GM21737 (cell line): ENCODE data around the gene AIRE.
"Not testable (repeated sequence)": the region's sequence is repeated elsewhere in the genome, so short reads cannot be mapped to it uniquely, and the experiment has no call there.

Source experiments
- ATAC-seq: cut with Tn5 transposase; IDR thresholded peaks from one replicate; pipeline ENCODE4 v1.9.1; 2021; ENCODE audit warnings: mild to moderate bottlenecking, moderate library complexity; ENCODE audit not compliant: unreplicated experiment

Gene AIRE

GRCh38 chr21:44265734-44266270 lies 19.9 kb upstream of the AIRE start:
- no peak for ATAC-seq

DNA sequence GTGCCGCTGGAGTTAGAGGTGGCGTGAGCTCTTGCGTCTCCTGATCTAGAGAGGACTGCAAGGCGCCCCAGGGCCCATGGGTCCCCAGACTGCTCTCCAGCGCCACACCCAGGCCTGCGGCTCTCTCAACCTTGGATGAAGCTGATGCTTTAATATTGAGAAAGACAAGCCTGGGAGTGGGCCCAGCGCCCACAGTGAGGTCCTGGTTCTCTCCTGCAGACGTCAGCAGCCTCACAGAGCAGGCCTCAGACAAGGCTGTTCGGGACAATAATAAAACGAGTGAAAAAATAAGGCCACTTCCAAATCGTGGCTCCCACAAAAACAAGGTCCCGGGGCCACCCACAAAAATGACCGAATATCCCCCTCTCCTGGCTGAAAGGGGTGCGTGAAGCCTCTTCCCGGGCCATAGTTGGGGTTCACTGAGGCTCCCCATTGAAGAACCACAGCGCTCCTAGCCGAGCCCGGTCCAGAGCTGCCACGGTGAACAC lies 18.0 kb upstream of the AIRE start:
- ATAC-seq, result no peak

GRCh38 chr21:44269090-44269489 lies 16.6 kb upstream of the AIRE start:
- ATAC-seq, result no peak

DNA sequence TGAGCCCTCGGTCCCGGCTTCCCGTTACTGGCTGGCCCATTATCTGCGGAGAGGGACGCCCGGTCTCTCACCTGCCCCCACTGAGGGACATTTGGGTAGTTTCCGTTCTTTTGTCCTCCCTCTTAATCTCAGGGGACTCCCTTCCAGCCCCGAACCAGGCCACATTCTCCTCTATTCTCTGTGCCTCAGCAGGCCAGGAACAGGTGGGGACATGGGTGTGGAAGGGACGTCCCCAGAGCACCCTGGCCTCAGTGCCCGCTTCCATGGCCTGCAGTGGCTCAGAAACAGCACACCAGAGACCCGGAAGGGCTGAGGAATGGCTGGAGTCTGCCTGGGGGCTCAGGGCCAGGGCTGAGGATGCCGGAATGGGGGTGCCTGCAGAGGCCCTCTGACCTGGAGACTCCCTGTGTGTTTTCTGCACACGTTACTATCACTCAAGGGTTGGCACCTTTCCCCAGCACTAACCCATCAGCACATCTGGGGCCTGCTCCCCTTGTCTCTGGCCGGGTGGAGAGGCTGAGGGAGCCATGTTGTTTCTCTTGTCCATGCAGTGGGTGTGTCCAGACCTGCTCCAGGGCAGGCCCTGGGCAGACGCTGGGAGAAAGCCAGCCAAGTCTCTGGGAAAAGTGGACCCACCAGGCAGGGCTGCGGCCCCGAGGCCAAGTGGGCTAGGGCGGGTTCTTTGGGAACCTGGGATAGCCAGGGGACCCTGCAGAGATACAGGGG lies 14.0 kb upstream of the AIRE start:
- ATAC-seq, result no peak

DNA sequence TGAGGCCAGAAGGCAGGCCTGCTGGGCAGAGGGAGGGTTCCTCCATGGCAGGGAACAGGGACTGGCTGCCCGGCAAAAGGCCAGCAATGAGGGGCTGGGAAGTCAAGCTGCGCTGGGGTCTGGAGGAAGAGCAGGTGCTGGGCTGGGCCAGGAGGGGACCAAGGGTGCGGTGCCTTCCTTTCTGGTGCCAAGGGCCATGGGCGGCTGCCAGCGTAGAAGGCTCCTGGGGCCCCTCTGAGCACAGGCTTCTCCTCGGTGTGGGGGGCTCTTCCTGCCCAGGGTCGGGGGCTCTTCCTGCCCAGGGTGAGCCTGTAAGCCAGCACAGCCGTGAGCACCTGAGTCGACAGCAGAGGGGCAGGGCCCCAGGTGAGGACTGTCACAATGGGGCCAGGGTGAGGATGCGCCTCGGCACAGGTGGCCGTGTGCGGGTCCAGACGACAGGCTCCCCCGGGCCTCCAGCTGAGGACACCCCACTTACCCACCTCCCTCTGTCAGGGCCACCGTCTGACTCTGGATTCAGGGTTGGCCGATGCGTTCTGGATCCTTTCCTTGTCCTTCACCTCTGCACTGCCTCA lies 13.3 kb upstream of the AIRE start:
- ATAC-seq, result no peak

DNA sequence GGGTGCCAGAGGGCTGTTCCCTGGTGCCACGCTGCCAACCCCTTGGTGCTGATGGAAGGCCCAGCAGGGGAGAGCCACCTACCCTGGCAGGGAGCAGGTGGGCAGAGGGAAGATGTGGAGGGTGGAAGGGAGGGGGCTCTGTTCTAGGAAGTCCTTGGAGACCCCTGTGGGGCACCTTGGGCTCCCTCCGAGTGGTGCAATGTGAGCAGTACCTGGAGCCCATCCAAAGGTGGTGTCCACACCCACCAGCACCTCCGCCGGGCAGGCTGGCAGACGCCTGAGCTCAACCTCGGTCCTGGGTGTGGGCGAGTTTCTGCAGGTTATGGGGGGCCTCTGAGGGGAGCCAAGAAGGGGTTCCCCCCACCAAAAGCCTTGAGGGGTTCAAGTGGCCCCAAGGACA lies 12.6 kb upstream of the AIRE start:
- no peak for ATAC-seq

DNA sequence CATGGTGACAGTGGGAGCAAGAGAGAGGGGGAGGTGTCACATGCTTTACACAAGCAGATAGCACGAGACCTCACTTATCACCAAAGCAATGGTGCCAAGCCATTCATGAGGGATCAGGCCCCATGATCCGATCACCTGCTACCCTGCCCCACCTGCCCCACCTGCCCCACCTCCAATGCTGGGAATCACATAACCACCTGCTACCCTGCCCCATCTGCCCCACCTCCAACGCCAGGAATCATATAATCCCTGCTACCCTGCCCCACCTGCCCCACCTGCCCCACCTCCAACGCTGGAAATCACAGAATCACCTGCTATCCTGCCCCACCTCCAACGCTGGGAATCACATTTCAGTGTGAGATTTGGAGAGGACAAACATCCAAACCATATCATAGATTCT lies 10.6 kb upstream of the AIRE start:
- no peak for ATAC-seq

GRCh38 chr21:44279354-44280260 lies 6.1 kb upstream of the AIRE start:
- ATAC-seq, result no peak

DNA sequence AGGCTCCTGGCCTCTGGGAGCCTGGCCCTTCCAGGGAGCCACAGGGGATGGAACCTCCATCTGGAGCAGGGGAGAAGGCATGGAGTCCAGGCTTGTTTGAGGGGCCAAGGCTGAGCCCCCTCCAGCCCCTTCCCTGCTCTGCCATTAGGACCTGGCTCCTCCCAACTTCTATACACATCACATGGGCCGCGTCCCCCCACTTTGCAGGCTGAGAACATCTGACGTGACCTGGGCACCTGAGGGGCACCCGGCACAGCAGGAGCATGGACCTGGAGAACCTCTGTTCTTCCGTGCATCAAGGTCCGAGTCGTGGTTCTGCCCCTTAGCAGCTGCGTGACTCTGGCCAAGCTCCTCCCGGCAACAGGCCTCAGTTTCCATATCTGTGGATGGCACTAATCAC lies 3.9 kb upstream of the AIRE start:
- ATAC-seq, result no peak

- no peak for ATAC-seq
These were observed 3.3 kb upstream of the AIRE start for GRCh38 chr21:44282370-44282769.

DNA sequence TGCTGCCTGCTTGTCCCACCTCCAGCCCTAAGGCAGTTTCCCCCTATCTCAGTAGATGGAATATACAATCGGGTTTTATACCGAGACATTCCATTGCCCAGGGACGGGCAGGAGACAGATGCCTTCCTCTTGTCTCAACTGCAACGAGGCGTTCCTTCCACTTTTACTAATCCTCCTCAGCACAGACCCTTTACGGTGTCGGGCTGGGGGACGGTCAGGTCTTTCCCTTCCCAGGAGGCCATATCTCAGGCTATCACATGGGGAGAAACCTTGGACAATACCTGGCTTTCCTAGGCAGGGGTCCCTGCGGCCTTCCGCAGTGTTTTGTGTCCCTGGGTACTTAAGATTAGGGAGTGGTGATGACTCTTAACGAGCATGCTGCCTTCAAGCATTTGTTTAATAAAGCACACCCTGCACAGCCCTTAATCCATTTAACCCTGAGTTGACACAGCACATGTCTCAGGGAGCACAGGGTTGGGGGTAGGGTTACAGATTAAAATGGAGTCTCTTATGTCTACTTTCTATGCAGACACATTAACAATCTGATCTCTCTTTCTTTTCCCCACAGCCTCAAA lies 2.4 kb upstream of the AIRE start:
- not testable (repeated sequence) for ATAC-seq

DNA sequence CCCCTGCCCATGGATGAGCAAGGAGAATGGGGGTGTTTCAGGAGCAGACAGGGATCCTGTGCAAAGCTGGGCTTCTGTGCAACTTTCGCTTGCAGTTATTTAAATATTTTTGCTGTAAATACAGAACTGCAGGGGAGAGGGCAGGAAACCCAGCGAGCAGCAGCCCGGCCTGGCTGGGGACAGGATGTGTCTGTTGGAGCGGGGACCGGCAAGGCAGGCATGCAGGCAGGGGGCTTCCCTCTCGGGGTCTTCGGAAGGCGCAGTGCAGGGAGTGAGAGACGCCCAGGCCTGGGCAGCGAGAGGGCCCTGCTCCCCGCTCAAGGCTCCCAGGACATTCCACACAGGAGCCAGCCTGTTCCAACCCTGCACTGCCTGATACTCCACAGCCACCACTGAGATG lies 1.7 kb upstream of the AIRE start:
- ATAC-seq, result no peak

DNA sequence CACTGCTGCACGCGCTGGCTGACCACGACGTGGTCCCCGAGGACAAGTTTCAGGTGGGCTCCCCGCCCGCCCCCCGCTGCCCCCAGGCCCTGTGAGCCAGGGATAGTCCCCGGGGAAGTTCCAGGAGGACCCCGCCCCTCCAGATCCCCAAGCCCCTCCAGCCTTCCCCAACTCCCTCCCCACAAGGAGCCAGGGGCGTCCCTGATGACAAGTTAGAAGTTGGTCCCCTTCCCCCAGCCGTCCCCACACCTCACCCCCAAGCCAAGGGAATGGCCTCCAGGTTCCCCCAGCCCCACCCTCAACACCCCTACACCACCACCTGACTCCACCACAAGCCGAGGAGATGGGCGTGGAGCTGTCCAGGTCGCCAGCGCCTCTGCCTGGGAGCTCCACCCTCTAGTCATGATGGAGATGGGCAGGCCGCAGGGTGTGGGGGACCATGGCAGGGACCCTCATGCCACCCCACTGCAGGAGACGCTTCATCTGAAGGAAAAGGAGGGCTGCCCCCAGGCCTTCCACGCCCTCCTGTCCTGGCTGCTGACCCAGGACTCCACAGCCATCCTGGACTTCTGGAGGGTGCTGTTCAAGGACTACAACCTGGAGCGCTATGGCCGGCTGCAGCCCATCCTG lies 525 bp downstream of the AIRE start:
- no peak for ATAC-seq

- no peak for ATAC-seq
These were observed 1.3 kb downstream of the AIRE start for GRCh38 chr21:44286716-44287632.

- no peak for ATAC-seq
These were observed 2.8 kb downstream of the AIRE start for GRCh38 chr21:44288251-44289110.

DNA sequence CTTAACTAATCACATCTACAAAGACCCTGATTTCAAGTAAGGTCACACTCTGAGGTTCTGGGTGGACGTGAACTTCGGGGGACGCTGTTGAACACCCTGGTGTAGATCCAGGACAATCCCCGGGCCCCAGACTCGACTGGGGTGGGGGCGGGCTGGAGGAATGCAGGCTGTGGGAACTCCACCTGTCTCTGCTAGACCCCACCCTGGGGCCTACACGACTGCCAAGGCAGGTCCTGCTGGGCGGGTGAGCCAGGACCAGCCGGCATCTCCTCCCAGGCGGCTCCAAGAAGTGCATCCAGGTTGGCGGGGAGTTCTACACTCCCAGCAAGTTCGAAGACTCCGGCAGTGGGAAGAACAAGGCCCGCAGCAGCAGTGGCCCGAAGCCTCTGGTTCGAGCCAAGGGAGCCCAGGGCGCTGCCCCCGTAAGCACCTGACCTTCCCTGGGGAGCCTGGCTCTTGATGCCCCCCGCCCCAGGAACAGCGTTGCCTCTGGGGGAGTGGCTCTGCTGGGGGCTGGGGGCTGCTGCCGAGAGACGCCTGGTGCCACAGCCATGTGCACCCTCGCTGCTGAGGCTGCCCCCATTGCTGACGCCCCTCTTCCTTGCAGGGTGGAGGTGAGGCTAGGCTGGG lies 3.8 kb downstream of the AIRE start:
- no peak for ATAC-seq

DNA sequence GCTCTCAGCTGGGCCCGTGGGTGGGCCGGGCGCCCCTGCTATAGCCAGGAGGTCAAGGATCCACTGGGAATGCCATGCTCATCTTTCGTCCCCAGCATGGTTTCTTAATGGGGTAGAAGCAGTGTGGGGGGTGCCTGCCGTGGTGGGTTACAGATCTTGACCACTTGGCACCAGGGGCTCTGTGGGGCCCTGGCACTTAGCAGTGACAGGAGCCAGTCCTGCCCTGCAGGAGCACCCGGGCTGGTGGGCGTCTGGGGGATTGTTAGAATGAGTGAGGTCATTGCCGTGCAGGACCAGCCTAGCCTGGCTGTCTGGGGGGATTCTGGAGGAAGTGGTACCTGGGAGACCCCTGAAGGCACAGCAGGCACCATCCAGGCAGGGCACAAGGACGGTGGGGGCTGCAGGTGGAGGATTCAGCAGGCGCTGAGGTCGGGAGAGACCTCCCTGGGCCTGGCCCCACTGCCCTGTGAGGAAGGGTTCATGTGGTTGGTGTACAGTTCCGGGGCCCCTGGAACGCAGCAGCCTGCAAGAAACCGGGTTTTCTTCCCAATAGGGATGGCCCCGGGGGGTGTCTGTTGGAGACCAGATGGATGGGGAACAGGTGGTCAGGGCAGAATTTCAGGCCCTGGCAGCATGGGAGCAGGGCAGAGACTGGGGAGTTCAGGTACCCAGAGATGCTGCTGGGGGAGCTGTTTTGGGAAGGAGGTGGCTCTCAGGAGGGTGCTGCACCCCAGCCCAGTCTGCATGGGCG lies 4.8 kb downstream of the AIRE start:
- ATAC-seq, result no peak
